Fibroblast of skin of scalp (primary cell): ENCODE results near the gene CLEC2A.
"Not testable (repeated sequence)": the region's sequence is repeated elsewhere in the genome, so short reads cannot be mapped to it uniquely, and the experiment has no call there.

Experiments used
- DNase-seq: peaks from one replicate; pipeline ENCODE4 v3.0.0-alpha.2; 2013

Gene CLEC2A

GRCh38 chr12:9880532-9881078 lies 51.6 kb downstream of the CLEC2A start:
- DNase-seq = no peak

GRCh38 chr12:9876120-9876519 lies 56.0 kb downstream of the CLEC2A start:
- not testable (repeated sequence) for DNase-seq

GRCh38 chr12:9872742-9873141 lies 59.4 kb downstream of the CLEC2A start:
- DNase-seq = no peak

- no peak for DNase-seq
Observed at GRCh38 chr12:9872162-9872561, 60.0 kb downstream of the CLEC2A start.

GRCh38 chr12:9870286-9870866 lies 61.8 kb downstream of the CLEC2A start:
- peak; percentile 15 for DNase-seq

- DNase-seq = peak; percentile 53
Observed at GRCh38 chr12:9869307-9870161, 62.6 kb downstream of the CLEC2A start, which contains the start of gene CLEC2B. CLEC2B (minus strand) TSS chr12:9869354.

- no peak for DNase-seq
Observed at GRCh38 chr12:9868951-9869306, 63.2 kb downstream of the CLEC2A start.

- no peak for DNase-seq
Observed at GRCh38 chr12:9868311-9868801, 63.8 kb downstream of the CLEC2A start.

GRCh38 chr12:9867531-9867930 lies 64.6 kb downstream of the CLEC2A start:
- DNase-seq = no peak

DNA sequence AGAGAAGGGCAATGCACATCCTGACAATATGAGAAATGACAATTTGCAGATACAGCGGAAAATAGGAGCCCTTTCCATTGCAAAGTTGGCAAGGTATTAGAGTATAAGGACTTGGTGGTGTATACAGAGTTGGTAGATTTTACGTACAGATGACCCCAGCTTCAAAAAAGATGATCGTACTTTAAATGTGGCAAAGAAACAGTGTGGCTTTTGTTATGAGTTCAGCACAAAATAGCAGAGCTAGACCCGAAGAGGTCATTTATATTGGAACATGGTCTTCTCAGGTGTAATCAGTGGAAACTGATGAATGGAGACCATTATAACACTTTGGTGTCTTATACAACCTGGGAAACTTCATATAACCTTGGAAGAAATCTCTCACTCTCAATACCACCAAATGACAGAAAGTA lies 65.3 kb downstream of the CLEC2A start:
- no peak for DNase-seq

GRCh38 chr12:9864913-9865675 lies 67.1 kb downstream of the CLEC2A start:
- DNase-seq = no peak
